MCF 10A (cell line): ENCODE results near the gene TRIM71. TPM values are rescaled to one million over a fixed set of nuclear protein-coding genes. Genes with fewer than 3 reads are reported as not detected.

Source experiments
- BruUV-seq: library from RNA; stranded (reverse); fragments of 400-500 nt; replicated peaks from 2 replicates; lab custom pipeline; 2021; lab: Mats Ljungman, UMichigan
- CTCF ChIA-PET: fragments of 300-600 bp; sonication (Branson Sonifier 250); formaldehyde crosslinking; extraction: SDS; loops from one replicate; lab custom pipeline; 2021; ENCODE audit warnings: antibody characterized with exemption, inconsistent platforms; lab: Yijun Ruan, JAX
- POLR2A ChIA-PET: fragments of 300-600, 350-650 bp; sonication (Branson Sonifier 250); formaldehyde crosslinking; extraction: SDS; loops from one replicate; lab custom pipeline; 2020; ENCODE audit warnings: antibody characterized with exemption, inconsistent platforms; lab: Yijun Ruan, JAX
- DNase-seq: peaks from one replicate; pipeline ENCODE4 v3.0.0-alpha.2; 2018; ENCODE audit not compliant: unreplicated experiment
- H3K27ac Mint-ChIP-seq: one replicate; pipeline ENCODE4 v1.8.0; 2022; ENCODE audit warnings: mild to moderate bottlenecking, low read depth, mixed read lengths; ENCODE audit not compliant: unreplicated experiment
- H3K27me3 Mint-ChIP-seq: one replicate; pipeline ENCODE4 v1.8.0; 2022; ENCODE audit warnings: mixed read lengths; ENCODE audit not compliant: insufficient read depth, unreplicated experiment
- H3K36me3 Mint-ChIP-seq: one replicate; pipeline ENCODE4 v1.8.0; 2022; ENCODE audit warnings: mild to moderate bottlenecking, moderate library complexity, mixed read lengths; ENCODE audit not compliant: insufficient read depth, unreplicated experiment
- H3K4me1 Mint-ChIP-seq: one replicate; pipeline ENCODE4 v1.8.0; 2022; ENCODE audit warnings: mixed read lengths; ENCODE audit not compliant: insufficient read depth, unreplicated experiment
- H3K4me3 Mint-ChIP-seq: one replicate; pipeline ENCODE4 v1.8.0; 2022; ENCODE audit warnings: mild to moderate bottlenecking, moderate library complexity, mixed read lengths; ENCODE audit not compliant: unreplicated experiment
- H3K9me3 Mint-ChIP-seq: one replicate; pipeline ENCODE4 v1.8.0; 2022; ENCODE audit warnings: mixed read lengths; ENCODE audit not compliant: unreplicated experiment
- intact Hi-C: fragments of 100-400 bp; cut with micrococcal nuclease; formaldehyde crosslinking; loops from 2 replicates; pipeline ENCODE4 v1.14.1; 2022
- total RNA-seq: library from RNA; stranded (reverse); gene quantifications from 2 replicates; pipeline ENCODE4 v1.2.3, GENCODE V29; 2022
- TF ChIP-seq, protein P1 (sequence below): fragments of 200-600 bp; IDR thresholded peaks from one replicate; pipeline ENCODE4 v1.8.0; 2022; ENCODE audit warnings: antibody characterized with exemption, mild to moderate bottlenecking; ENCODE audit not compliant: unreplicated experiment

Gene TRIM71
- total RNA-seq, 1 experiment from 2014 or later, result 0.05 TPM

DNA sequence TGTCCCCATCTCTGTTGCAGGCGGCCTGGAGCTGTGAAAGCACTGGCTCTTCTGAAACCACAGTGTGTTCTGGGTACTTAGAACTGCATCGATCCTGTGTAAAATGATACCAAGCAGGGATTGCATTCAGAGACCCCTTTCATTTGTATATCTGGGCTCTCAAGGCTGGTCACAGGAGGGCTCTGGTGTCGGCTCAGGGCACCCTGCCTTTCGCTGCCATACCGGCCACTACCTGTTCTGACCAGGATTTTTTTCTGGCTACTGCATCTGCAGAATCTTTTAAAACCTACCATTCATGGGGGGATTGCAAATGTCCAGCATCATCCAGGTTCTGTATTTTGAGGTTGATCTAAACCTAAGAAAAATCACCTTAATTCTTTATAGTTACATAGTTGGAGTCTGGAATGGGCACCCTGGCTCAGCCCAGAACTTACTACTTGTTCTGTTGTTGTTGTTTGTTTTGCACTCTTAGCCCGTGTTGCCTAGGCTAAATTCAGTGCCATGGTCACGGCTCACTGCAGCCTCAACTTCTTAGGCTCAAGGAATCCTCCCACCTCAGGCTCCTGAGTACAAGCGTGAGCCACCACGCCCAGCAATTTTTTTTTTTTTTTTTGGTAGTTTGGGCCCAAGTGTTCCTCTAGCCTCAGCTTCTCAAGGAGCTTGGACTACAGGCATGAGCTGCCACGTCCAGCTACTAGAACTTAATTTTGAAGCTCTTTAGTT, 52.7 kb downstream of the TRIM71 start:
- intact Hi-C loops, result no loop called here
- Mint-ChIP-seq H3K4me3 (no peak overlapping the region), H3K9me3 (no peaks in the 10 kb centered on the region), H3K36me3 (peaks cover 6% of the 10 kb centered on the region), H3K4me1 (peaks cover 19% of the 10 kb centered on the region), H3K27me3 (no peaks in the 10 kb centered on the region), H3K27ac (no peak overlapping the region)
- POLR2A ChIA-PET, result interaction anchor here (2.0 kb wide), 1 partner anchor 43 kb away, joined by 6 read pairs; no protein-coding TSS in a partner anchor
- BruUV-seq, result no TSS peak
- TF ChIP-seq, protein P1, sequence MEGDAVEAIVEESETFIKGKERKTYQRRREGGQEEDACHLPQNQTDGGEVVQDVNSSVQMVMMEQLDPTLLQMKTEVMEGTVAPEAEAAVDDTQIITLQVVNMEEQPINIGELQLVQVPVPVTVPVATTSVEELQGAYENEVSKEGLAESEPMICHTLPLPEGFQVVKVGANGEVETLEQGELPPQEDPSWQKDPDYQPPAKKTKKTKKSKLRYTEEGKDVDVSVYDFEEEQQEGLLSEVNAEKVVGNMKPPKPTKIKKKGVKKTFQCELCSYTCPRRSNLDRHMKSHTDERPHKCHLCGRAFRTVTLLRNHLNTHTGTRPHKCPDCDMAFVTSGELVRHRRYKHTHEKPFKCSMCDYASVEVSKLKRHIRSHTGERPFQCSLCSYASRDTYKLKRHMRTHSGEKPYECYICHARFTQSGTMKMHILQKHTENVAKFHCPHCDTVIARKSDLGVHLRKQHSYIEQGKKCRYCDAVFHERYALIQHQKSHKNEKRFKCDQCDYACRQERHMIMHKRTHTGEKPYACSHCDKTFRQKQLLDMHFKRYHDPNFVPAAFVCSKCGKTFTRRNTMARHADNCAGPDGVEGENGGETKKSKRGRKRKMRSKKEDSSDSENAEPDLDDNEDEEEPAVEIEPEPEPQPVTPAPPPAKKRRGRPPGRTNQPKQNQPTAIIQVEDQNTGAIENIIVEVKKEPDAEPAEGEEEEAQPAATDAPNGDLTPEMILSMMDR, result no peak
- CTCF ChIA-PET, result interaction anchor here (0.6 to 1.0 kb wide), 4 partner anchors 31 to 63 kb away, joined by 3 to 5 read pairs (median 3); no protein-coding TSS in a partner anchor
- DNase-seq, result no peak

GRCh38 chr3:32871273-32871672, 53.5 kb downstream of the TRIM71 start:
- intact Hi-C loops, result no loop called here
- ChIA-PET CTCF (interaction anchor here (0.6 kb wide), 1 partner anchor 32 kb away, joined by 3 read pairs; no protein-coding TSS in a partner anchor), POLR2A (interaction anchor here (0.8 to 2.0 kb wide), 3 partner anchors 42 to 90 kb away, joined by 3 to 6 read pairs (median 6); no protein-coding TSS in a partner anchor)
- no peak for DNase-seq
- Mint-ChIP-seq H3K9me3 (no peaks in the 10 kb centered on the region), H3K27me3 (no peaks in the 10 kb centered on the region), H3K27ac (no peak overlapping the region), H3K4me1 (peaks cover 22% of the 10 kb centered on the region), H3K4me3 (no peak overlapping the region), H3K36me3 (peaks cover 6% of the 10 kb centered on the region)
- TF ChIP-seq, protein P1, result no peak
- no TSS peak for BruUV-seq

- H3K9me3 Mint-ChIP-seq, result no peaks in the 10 kb centered on the region
- peak overlapping the region; percentile 19 for H3K27ac Mint-ChIP-seq
- BruUV-seq, result no TSS peak
- ChIA-PET CTCF (interaction anchor here (0.5 to 1.5 kb wide), 16 partner anchors 9 to 145 kb away, joined by 3 to 6 read pairs (median 3); no protein-coding TSS in a partner anchor), POLR2A (interaction anchor here (0.5 to 2.0 kb wide), 16 partner anchors 8 to 226 kb away, joined by 3 to 11 read pairs (median 4); partner anchors contain the start of gene CNOT10)
- H3K27me3 Mint-ChIP-seq, result no peaks in the 10 kb centered on the region
- peak; percentile 37 for DNase-seq
- TF ChIP-seq, protein P1, result no peak
- H3K4me1 Mint-ChIP-seq, result peaks cover 22% of the 10 kb centered on the region
- no peak overlapping the region for H3K4me3 Mint-ChIP-seq
- peaks cover 6% of the 10 kb centered on the region for H3K36me3 Mint-ChIP-seq
- intact Hi-C loops, result no loop called here
These were observed 54.9 kb downstream of the TRIM71 start for GRCh38 chr3:32872487-32873382.
